Fibroblast of peridontal ligament (primary cell): ENCODE measurements around the gene ARSB.

Experiments
- DNase-seq: peaks from one replicate; pipeline ENCODE4 v3.0.0-alpha.2; 2010; ENCODE audit errors: extremely low read depth

ARSB gene

GRCh38 chr5:78806544-78806943, 178.6 kb downstream of the ARSB start:
- no peak for DNase-seq

- DNase-seq = no peak
Observed at GRCh38 chr5:78805474-78806124, 179.5 kb downstream of the ARSB start.

GRCh38 chr5:78804995-78805394, 180.1 kb downstream of the ARSB start:
- DNase-seq = no peak

GRCh38 chr5:78803941-78804340, 181.2 kb downstream of the ARSB start:
- DNase-seq = no peak

GRCh38 chr5:78803353-78803752, 181.8 kb downstream of the ARSB start:
- peak; percentile 48 for DNase-seq

GRCh38 chr5:78801413-78801812, 183.7 kb downstream of the ARSB start:
- no peak for DNase-seq

- peak; percentile 64 for DNase-seq
Observed at GRCh38 chr5:78799266-78800017, 185.7 kb downstream of the ARSB start.

- DNase-seq = no peak
Observed at GRCh38 chr5:78798673-78799029, 186.5 kb downstream of the ARSB start.

GRCh38 chr5:78797936-78798672, 187.0 kb downstream of the ARSB start:
- peak; percentile 79 for DNase-seq

GRCh38 chr5:78795757-78796156, 189.4 kb downstream of the ARSB start:
- DNase-seq = no peak

GRCh38 chr5:78794693-78795215, 190.4 kb downstream of the ARSB start:
- DNase-seq = no peak

- DNase-seq = peak; percentile 58
Observed at GRCh38 chr5:78793907-78794662, 191.0 kb downstream of the ARSB start.

GRCh38 chr5:78792345-78793055, 192.6 kb downstream of the ARSB start:
- no peak for DNase-seq

GRCh38 chr5:78791501-78792100, 193.5 kb downstream of the ARSB start:
- DNase-seq = no peak

GRCh38 chr5:78787783-78788182, 197.3 kb downstream of the ARSB start:
- DNase-seq = no peak

GRCh38 chr5:78785454-78785853, 199.7 kb downstream of the ARSB start:
- no peak for DNase-seq

- peak; percentile 43 for DNase-seq
Observed at GRCh38 chr5:78783434-78784130, 201.5 kb downstream of the ARSB start.

GRCh38 chr5:78782728-78783127, 202.4 kb downstream of the ARSB start:
- DNase-seq = no peak

GRCh38 chr5:78781611-78782286, 203.4 kb downstream of the ARSB start:
- no peak for DNase-seq
